ENCODE measurements around the gene MRGPRE. TPM values are rescaled to one million over a fixed set of nuclear protein-coding genes. Genes with fewer than 3 reads are reported as not detected.
"Not testable (repeated sequence)": the region's sequence is repeated elsewhere in the genome, so short reads cannot be mapped to it uniquely, and the experiment has no call there.

The MRGPRE gene
- total RNA-seq (2014; rRNA removed) (not detected in 2 replicates), Bru-seq, nascent RNA (not detected), BruChase-seq, experiment 1, labeled RNA remaining after a 6-hour chase (not detected), BruChase-seq, experiment 2, labeled RNA remaining after a 2-hour chase (percentile 10 among the genes with signal in this experiment)
- long read RNA-seq, result 0 reads

GRCh38 chr11:3231851-3232744 lies at the start of gene MRGPRE:
Gene MRGPRE, minus strand, starts transcription at chr11:3232417. Its CDS starts 3,618 bp downstream, at chr11:3228799.
- BruUV-seq (replicated peaks), result no TSS peak
- Histone ChIP-seq H3K79me2 (ENCODE audit: low read length) (no peaks in the 10 kb centered on the region), H3K27me3 (ENCODE audit: low read length) (peaks cover 21% of the 10 kb centered on the region), H3K9ac (ENCODE audit: low read length) (no peak within 1 kb of the TSS), H2AFZ (ENCODE audit: low read length) (no peak within 1 kb of the TSS), H3K4me1 (ENCODE audit: insufficient read depth, low read length) (no peaks in the 10 kb centered on the region), H3K9me3 (ENCODE audit: low read length) (no peaks in the 10 kb centered on the region), H3K4me2 (ENCODE audit: low read length) (no peak within 1 kb of the TSS), H4K20me1 (ENCODE audit: low read length) (no peaks in the 10 kb centered on the region), H3K36me3 (ENCODE audit: low read depth, low read length) (no peaks in the 10 kb centered on the region), H3K9me2 (replicated peaks; ENCODE audit: low read length) (no peaks in the 10 kb centered on the region), H3K27ac (ENCODE audit: low read length) (no peak within 1 kb of the TSS), H3K4me3 (ENCODE audit: low read length) (no peak within 1 kb of the TSS), H3F3A (ENCODE audit: low read length, unreplicated experiment) (no peaks in the 10 kb centered on the region)
- CTCF ChIA-PET, result no interaction called here
- intact Hi-C loops (cut with micrococcal nuclease), result no loop called here
- DNase-seq, result no peak
- TF ChIP-seq CTCF (conservative IDR thresholded peaks at IDR 0.05; ENCODE audit: low read depth, low read length), result no peak
- no peak for TF ChIP-seq EZH2phosphoT487 (IDR thresholded peaks at IDR 0.05; ENCODE audit: borderline replicate concordance, low read length)
- TF ChIP-seq EZH2 (IDR thresholded peaks at IDR 0.05; ENCODE audit: low read length, unreplicated experiment), result no peak
- no peak for ATAC-seq
- POLR2A ChIA-PET (ENCODE audit: unreplicated experiment), result no interaction called here

GRCh38 chr11:3281146-3281545 lies 48.9 kb upstream of the MRGPRE start:
- H3K9ac ChIP-seq (ENCODE audit: low read length); POLR2A ChIA-PET (ENCODE audit: unreplicated experiment); H2AFZ ChIP-seq (ENCODE audit: low read length); H3K36me3 ChIP-seq (ENCODE audit: low read depth, low read length); H3F3A ChIP-seq (ENCODE audit: low read length, unreplicated experiment); H3K4me3 ChIP-seq (ENCODE audit: low read length); ATAC-seq; H3K79me2 ChIP-seq (ENCODE audit: low read length); intact Hi-C loops (cut with micrococcal nuclease); CTCF ChIA-PET; H3K9me3 ChIP-seq (ENCODE audit: low read length); H3K27me3 ChIP-seq (ENCODE audit: low read length); H3K4me1 ChIP-seq (ENCODE audit: insufficient read depth, low read length); DNase-seq; BruUV-seq (replicated peaks); H3K27ac ChIP-seq (ENCODE audit: low read length); H4K20me1 ChIP-seq (ENCODE audit: low read length); H3K9me2 ChIP-seq (replicated peaks; ENCODE audit: low read length); H3K4me2 ChIP-seq (ENCODE audit: low read length): not testable (repeated sequence)

- H4K20me1 ChIP-seq (ENCODE audit: low read length); intact Hi-C loops (cut with micrococcal nuclease); H3K4me3 ChIP-seq (ENCODE audit: low read length); BruUV-seq (replicated peaks); H3K27me3 ChIP-seq (ENCODE audit: low read length); H3K4me2 ChIP-seq (ENCODE audit: low read length); H3F3A ChIP-seq (ENCODE audit: low read length, unreplicated experiment); CTCF ChIA-PET; H3K27ac ChIP-seq (ENCODE audit: low read length); H3K9me3 ChIP-seq (ENCODE audit: low read length); H2AFZ ChIP-seq (ENCODE audit: low read length); H3K79me2 ChIP-seq (ENCODE audit: low read length); H3K36me3 ChIP-seq (ENCODE audit: low read depth, low read length); H3K4me1 ChIP-seq (ENCODE audit: insufficient read depth, low read length); H3K9me2 ChIP-seq (replicated peaks; ENCODE audit: low read length); H3K9ac ChIP-seq (ENCODE audit: low read length); ATAC-seq; POLR2A ChIA-PET (ENCODE audit: unreplicated experiment); DNase-seq: not testable (repeated sequence)
Measured at GRCh38 chr11:3280662-3281061, 48.4 kb upstream of the MRGPRE start.

- intact Hi-C loops (cut with micrococcal nuclease); H2AFZ ChIP-seq (ENCODE audit: low read length); H3K4me1 ChIP-seq (ENCODE audit: insufficient read depth, low read length); CTCF ChIA-PET; H3K9me3 ChIP-seq (ENCODE audit: low read length); H3K79me2 ChIP-seq (ENCODE audit: low read length); H3K27me3 ChIP-seq (ENCODE audit: low read length); H3K4me2 ChIP-seq (ENCODE audit: low read length); H3F3A ChIP-seq (ENCODE audit: low read length, unreplicated experiment); H3K9ac ChIP-seq (ENCODE audit: low read length); H3K9me2 ChIP-seq (replicated peaks; ENCODE audit: low read length); H4K20me1 ChIP-seq (ENCODE audit: low read length); H3K27ac ChIP-seq (ENCODE audit: low read length); H3K36me3 ChIP-seq (ENCODE audit: low read depth, low read length); H3K4me3 ChIP-seq (ENCODE audit: low read length); POLR2A ChIA-PET (ENCODE audit: unreplicated experiment); BruUV-seq (replicated peaks); DNase-seq: not testable (repeated sequence)
- ATAC-seq, result peak; percentile 55; the same call in 1 of the 2 replicates
Measured at GRCh38 chr11:3278922-3279321, 46.7 kb upstream of the MRGPRE start.

- H3K4me2 ChIP-seq (ENCODE audit: low read length); CTCF ChIA-PET; H3K4me1 ChIP-seq (ENCODE audit: insufficient read depth, low read length); H3K36me3 ChIP-seq (ENCODE audit: low read depth, low read length); intact Hi-C loops (cut with micrococcal nuclease); BruUV-seq (replicated peaks); H2AFZ ChIP-seq (ENCODE audit: low read length); H3K27ac ChIP-seq (ENCODE audit: low read length); H3K9ac ChIP-seq (ENCODE audit: low read length); DNase-seq; H3K4me3 ChIP-seq (ENCODE audit: low read length); H4K20me1 ChIP-seq (ENCODE audit: low read length); ATAC-seq; H3K79me2 ChIP-seq (ENCODE audit: low read length); H3K9me3 ChIP-seq (ENCODE audit: low read length); H3K9me2 ChIP-seq (replicated peaks; ENCODE audit: low read length); H3F3A ChIP-seq (ENCODE audit: low read length, unreplicated experiment); POLR2A ChIA-PET (ENCODE audit: unreplicated experiment); H3K27me3 ChIP-seq (ENCODE audit: low read length): not testable (repeated sequence)
Measured at GRCh38 chr11:3273629-3274028, 41.4 kb upstream of the MRGPRE start.
